Transverse colon (tissue), 3 donors: Measurements from ENCODE around the gene NFE2.

Source experiments
- CTCF ChIP-seq, 5 experiments: fragments of 200-600 bp in 3 of 5; fragments of 450-650 bp in 2 of 5; sonication (generic) in 3 of 5; IDR thresholded peaks; 1 replicate in 2 of 5; 2 replicates in 3 of 5; pipeline ENCODE4 v1.5.1; 2016 to 2017; ENCODE audit warnings: antibody characterized with exemption in 5 of 5, inconsistent platforms in 3 of 5, mild to moderate bottlenecking in 2 of 5, moderate library complexity in 1 of 5
- EP300 ChIP-seq: sonication (generic); formaldehyde crosslinking; IDR thresholded peaks from one replicate; pipeline ENCODE4 v1.6.1; 2017; ENCODE audit warnings: antibody characterized with exemption, low read depth
- POLR2A ChIP-seq: fragments of 450-650 bp; IDR thresholded peaks from one replicate; pipeline ENCODE4 v1.6.1; 2016; ENCODE audit warnings: antibody characterized with exemption, mild to moderate bottlenecking, moderate library complexity

- no peak for TF ChIP-seq POLR2A
- TF ChIP-seq CTCF (IDR thresholded peaks at IDR 0.05), result no peak
- no peak for TF ChIP-seq EP300
Observed at GRCh38 chr12:54246011-54246641, 54.7 kb downstream of the NFE2 start.
